NCI-H446 treated with DMSO at 0.1 percent for 48 hours (cell line): ENCODE data around the gene ARHGAP18.
"Not testable (repeated sequence)": the region's sequence is repeated elsewhere in the genome, so short reads cannot be mapped to it uniquely, and the experiment has no call there.

Experiments
- DNase-seq: peaks from one replicate; lab custom pipeline; 2025; lab: John Stamatoyannopoulos, UW

The ARHGAP18 gene

DNA sequence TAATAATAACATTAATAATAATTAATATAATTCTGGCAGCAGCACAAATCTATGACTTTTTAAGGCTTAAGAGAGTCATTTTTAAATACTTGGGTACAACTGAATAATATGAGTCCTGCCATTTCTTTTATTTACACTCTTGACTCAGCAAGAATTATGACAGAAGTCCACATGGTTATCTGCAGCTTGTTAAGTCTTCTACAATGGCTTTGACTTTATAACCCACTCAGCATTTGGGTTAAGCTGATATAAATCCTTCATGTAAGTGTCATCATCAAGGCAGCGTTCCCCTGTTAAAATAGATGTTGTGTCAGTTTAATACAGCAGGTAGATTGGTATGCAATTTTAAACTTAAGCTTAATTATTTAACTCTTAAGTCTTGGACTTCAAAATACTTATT is 131.7 kb downstream of the ARHGAP18 start:
- DNase-seq = no peak

DNA sequence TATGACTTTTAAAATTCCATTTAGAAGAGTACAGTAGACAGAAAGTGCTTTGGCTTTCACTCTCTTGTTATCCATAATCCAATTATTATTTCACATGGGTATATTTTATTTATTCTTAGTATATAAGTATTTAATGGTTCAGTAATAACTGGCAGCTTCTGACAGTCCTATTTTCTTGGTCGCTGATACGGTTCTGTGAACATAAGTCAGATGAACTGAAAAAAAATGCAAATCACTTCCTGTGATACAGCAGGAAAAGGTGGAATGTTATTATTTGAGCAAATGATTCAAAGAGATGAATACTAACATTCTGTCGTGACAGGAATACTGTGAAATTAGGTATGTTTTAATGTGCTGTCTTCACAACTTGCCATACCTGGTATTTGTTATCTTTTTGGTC is 132.3 kb downstream of the ARHGAP18 start:
- no peak for DNase-seq

DNA sequence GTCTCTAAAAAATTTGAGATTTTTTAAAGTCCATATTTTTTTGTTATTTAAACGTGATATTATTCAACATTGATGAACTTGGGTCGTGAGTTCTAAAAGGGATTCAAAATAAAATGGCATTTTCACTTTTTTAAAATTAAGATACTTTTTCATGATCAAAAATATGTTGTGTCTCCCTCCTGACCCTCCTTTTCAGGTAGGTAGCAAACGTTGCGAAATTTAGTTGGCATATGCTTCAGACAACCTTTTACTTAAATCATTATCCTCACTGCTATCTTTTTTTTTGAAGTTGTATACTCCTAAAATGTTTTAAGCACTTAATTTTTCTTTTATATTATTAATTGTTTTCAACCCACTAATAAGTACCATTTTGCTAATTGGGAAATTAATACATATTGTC is 133.5 kb downstream of the ARHGAP18 start:
- DNase-seq = no peak

DNA sequence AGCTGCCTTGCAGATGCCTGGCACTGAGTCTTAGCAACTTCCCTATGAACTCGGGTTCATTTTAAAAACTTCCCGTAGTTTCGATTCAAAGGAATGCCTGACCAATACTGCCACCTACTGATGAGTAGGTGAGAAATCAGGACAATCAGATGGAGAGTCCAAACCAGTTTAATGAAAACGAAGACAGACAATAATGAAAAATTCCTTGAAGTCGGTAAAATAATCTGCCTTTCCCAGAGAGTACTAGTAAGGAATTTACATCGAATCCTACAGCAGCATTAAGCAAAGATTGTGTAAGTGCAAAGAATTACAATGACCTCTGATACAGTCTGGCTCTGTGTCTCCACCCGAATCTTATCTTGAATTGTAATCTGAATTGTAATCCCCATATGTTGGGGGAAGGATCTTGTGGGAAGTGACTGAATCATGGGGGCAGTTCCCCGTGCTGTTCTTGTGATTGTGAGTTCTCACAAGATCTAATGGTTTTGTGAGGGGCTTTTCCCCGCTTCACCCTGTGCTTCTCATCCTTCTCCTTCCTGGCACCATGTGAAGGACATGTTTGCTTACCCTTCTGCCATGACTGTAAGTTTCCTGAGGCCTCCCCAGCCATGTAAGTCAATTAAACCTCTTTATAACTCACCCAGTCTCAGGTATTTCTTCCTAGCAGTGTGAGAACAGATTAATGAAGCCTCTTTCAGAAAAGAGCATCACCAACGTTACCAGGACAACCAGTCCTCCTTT is 134.4 kb downstream of the ARHGAP18 start:
- peak; percentile 6 for DNase-seq

DNA sequence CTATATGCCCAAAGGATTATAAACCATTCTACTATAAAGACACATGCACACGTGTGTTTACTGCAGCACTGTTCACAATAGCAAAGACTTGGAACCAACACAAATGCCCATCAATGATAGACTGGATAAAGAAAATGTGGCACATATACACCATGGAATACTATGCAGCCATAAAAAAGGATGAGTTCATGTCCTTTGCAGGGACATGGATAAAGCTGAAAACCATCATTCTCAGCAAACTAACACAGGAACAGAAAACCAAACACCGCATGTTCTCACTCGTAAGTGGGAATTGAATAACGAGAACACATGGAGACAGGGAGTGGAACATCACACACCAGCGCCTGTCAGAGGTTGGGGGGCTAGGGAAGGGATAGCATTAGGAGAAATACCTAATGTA is 135.4 kb downstream of the ARHGAP18 start:
- not testable (repeated sequence) for DNase-seq

DNA sequence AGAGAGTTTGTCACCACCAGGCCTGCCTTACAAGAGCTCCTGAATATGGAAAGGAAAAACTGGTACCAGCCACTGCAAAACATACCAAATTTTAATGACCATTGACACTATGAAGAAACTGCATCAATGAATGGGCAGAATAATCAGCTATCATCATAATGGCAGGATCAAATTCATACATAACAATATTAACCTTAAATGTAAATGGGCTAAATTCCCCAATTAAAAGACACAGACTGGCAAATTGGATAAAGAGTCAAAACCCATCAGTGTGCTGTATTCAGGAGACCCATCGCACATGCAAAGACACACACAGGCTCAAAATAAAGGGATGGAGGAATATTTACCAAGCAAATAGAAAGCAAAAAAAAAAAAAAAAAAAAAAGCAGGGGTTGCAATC is 139.0 kb downstream of the ARHGAP18 start:
- not testable (repeated sequence) for DNase-seq

DNA sequence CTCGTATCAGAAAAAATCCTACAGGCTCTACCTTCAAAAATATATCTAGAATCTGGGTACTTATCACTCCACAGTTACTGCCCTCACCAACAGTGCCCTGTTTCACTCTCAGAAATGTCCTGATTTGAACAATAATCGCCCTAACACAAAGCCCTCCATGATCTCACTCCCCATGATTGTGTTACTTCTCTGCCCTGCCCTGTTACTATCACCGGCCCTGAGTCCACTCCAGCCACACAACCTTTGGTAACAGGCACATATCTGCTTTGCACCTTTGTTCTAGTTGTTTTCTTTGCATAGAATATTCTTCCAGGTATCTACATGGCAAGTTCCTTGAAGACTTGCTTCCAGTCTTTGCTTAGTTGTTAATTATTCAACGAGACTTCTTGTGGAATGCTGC is 142.0 kb downstream of the ARHGAP18 start:
- DNase-seq = no peak

DNA sequence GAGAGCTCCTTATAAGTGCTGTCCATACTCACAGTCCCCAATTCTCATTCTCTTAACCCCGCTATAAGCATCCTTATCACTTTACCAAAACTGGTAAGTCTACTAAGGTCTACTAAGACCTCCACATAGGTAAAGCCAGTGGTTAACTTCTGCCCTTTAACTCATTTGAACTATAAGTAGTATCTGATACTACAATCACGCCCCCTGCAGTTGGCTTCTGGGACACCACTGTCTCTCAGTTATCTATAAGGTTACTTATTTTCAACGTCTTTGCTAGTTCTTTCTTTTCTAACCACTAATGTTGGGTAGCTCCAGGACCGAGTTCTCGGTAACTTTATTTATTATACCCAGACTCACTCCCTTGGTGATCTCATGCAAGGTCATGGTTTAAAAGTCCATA is 142.6 kb downstream of the ARHGAP18 start:
- no peak for DNase-seq

DNA sequence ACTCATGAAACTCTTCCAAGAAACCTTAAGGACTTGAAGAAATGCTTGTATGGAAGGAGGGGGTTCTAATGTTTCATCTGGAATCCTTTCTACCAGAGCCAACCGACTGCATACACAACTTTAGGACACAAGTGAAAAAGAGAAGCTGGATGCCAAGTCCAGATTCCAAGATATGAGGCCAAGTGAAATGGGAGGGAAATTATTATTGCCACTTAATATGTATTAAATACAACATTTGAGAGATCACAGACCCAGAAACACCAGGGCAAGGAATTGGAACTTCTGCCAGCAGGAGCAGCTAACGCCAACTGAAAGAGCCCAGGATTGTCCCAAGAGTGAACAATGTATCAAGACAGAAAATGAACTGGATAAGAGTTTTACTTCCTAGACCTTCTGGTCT is 144.2 kb downstream of the ARHGAP18 start:
- no peak for DNase-seq

DNA sequence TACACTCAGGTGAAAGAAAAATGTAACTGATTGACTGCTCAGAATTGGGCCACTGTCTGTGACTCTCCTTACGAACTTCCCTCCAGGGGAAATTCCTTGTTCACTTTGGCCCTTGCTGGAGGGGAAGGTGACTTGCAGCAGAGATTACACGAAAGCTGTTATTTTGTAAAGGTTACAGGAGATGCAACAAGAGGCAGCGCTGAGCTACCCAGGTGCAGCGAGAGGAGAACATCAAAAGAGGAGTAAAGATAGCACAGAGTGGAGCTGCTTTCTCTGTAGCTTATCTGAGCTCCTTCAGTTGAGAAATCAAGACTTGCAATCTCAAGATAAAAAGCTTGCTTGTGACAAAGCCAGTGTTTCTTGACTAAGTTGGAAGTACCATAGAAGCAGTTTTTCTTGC is 144.6 kb downstream of the ARHGAP18 start:
- no peak for DNase-seq

DNA sequence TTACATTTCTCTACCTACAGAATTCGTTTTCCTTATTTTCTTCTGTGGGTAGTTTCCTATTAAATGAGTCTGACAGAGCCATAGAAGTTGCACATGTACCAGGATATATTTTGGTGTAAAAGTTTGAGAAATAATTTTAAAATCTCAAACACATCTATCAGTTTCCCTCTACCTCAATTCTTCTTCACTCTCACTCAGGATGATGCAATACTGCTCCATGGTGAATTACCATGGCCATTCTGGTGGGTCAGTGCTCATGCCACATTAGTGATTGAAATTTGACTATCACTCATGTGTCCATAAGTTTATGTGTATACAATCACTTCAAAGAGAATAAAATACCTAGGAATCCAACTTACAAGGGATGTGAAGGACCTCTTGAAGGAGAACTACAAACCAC is 151.7 kb downstream of the ARHGAP18 start:
- no peak for DNase-seq

DNA sequence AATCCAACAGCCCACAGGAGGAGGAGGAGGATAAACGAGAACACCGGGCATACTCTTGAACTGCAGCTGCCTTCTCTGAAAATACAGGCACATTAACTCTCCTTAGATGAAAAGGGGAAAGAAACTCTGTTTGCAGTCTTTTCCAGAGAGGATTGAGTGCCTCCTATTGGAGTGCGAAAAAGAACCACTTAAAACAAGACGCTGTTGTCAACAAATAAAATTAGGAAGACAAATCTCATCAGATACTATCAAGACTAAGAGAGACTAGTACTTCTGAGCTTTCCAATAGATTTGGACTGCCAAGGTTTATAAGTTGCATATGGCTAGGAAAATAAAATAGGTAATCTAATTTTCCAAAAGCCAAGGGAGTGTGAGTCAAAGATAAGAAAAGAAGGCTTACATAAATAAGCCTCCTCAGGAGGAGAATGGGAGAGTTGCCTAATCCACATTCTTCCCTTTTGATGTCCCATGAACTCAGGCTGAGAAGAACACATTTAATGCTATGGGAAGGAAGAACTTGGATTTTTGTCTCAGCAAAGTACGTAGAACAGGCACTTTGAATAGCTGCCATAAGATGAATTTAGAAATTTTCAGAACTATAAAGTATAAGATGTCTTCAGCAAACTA is 154.7 kb downstream of the ARHGAP18 start:
- DNase-seq = no peak

DNA sequence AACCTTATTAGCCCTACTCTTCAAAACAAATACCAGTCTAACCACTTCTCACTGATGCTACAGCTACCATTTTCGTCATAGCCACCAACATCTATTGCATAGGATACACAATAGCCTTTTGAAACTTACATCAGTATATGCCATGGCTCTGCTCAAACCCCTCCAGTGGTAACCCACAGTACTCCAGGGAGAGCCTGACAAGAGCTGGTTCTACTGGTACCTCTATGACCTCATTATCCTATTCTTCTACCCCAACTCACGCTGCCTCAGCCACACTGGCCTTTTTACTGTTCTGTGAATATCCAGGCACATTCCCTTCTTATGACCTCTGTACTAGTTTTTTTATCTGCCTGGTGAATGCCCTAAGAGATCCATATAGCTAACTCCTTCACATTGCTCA is 157.6 kb downstream of the ARHGAP18 start:
- no peak for DNase-seq

DNA sequence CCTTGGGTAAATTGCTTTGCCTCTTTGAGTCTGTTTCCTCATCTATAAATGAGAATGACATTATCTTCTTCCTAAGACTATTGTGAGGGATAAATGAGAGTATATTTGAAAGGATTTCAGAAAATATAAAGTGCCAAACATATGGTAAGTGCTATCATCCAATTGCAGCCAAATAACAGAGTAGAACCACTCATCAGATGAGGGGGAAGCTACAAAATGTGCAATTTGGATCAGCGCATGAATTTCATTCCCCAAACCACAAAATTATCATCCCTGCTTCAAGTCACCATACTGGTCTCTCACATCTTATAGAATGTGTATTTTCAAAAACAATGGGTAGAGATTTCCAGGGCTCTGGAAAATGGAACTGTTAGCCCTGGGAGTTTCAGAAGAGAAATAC is 158.5 kb downstream of the ARHGAP18 start:
- no peak for DNase-seq

DNA sequence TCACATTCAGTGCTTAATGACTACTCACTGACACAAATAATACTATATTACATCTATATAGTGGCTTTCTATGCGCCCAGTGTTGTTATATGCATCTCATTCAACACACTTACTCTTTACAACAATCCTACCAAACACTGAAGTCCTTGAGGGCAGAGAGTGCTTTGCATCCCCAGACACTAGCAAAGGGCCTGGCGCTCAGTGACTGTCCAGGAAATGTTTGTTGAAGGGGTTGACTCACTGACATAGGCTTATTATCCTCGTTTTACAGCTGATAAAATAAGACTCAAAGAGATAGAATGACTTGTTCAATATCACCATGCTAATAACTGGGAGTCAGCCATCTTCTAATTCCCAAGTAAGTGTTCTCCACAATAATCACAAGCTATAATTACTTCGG is 163.3 kb downstream of the ARHGAP18 start:
- no peak for DNase-seq

DNA sequence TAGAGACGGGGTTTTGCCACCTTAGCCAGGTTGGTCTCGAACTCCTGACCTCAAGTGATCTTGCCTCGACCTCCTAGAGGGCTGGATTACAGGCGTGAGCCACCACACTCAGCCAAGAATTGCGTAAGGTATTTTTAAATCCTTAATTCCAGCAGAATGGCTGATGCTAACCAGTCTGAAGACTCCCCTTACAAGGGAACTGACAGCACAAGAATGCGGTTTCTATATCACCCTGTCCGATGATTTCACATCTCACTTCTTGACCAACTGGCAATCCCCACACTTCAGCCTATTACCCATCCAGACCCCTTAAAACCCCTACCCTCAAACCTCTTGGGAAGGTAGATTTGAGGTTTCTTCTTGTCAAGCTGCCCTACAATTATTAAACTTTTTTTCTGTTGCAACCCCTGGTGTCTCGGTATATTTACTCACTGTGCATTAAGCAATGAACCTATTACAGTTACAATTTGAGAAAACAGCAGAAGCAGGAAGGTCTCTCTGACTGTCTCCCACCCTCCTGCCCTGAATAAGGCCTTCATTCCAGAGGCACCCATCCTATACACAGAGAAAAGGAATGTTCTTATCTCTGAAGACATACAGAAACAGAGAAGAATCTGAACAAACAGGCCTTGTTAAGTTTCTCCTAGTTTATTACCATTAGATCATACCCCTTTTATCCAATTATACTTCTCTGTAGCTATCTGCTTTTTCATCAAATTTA is 164.9 kb downstream of the ARHGAP18 start:
- DNase-seq = no peak

DNA sequence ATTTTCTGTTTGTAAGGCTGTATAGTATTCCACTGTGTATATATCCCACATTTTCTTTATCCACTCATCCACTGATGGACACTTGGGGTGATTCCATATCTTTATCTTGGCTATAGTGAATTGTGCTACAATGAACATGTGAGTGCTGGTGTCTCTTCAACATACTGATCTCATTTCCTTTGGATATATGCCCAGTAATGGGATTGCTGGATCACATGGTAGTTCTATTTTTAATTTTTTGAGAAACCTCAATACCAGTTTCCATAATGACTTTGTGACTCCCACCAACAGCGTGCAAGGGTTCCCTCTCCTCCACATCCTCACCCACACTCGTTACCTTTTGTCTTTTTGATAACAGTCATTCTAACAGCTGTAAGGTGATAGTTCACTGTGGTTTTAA is 166.0 kb downstream of the ARHGAP18 start:
- no peak for DNase-seq

DNA sequence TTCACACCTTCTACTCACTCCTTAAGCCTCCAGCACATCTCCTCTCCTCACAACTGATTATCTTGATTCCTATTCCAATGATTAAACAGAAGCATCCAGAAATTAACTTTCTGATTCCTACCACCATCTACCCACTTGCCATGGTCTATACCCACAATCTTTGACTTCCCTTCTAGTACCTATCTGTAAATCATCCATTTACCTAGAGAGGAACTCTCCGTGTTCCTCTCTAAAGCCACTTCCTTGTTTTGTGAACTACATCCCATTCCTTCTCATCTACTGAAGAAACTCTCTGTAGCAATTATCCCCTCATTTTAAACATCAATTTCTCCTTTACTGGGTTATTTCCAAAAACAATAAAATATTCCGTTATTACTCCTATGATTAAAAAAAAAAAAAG is 167.3 kb downstream of the ARHGAP18 start:
- no peak for DNase-seq

DNA sequence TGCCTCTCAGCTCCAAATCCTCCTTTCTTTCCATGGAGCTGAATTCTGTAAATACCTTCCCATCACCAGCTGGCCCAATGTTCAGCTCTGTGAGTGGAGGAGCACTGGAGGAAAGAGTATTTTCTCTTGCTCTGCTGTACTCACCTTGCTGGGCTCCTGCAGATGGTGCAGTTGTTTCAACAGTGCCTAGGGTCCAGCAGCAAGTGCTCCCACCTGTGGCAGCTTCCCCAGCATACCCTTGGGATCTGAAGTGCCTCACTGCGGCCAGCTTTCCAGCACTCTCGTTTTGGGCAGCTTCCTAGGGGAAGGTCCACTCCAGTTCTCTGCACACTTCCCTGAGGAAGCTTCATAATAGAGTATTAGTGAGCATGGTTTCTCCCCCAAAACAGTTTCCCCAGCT is 170.9 kb downstream of the ARHGAP18 start:
- DNase-seq = no peak

DNA sequence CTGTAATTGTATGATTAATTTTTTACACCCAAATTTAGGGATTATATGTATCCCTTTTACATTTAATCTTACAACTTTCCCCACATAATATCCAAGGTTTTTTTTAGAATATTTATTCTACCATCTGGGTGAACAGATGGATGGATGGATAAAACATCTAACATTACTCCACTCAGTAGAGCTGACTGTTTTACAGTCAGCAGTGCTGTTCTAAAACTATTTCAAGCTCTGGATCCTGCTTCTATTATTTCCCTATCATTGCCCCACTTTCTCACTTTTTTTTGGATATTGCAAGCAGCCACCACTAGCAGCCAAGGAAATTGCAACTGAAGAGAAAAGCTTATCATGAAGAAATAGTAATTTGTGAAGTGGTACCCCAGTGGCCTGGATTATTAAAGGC is 173.7 kb downstream of the ARHGAP18 start:
- DNase-seq = no peak

DNA sequence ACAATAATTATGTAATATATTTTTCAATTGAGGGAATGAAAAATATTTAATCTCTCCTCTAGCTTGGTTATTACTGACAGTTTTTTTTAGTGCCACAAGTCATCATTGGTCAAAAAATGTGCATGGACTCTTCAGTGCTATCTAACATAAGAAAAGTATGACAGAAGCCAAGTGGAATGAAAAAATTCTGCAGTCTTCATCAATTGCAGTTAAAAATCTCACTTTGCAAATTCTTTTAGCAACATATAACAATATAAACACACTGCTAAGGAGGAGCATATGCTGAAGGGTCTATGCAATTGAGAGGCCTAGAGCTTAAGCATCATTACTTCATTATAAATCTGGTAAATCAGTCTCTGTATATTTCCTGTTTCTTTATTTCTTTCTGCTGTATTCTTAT is 175.1 kb downstream of the ARHGAP18 start:
- no peak for DNase-seq
